HCT116 (cell line): Measurements from ENCODE around the gene RASSF5. TPM values are rescaled to one million over a fixed set of nuclear protein-coding genes. Genes with fewer than 3 reads are reported as not detected.

Experiments used
- ATAC-seq: fragments of 200-7000 bp; cut with Tn5 transposase; 2 replicates; pipeline ENCODE4 v1.9.1; 2020; ENCODE audit warnings: mild to moderate bottlenecking, moderate library complexity
- BruUV-seq: library from RNA; stranded (reverse); fragments of 400-500 nt; replicated peaks from 2 replicates; lab custom pipeline; 2021; lab: Mats Ljungman, UMichigan
- CTCF ChIA-PET: fragments of 300-600 bp; sonication (Branson Sonifier 250); formaldehyde crosslinking; loops from one replicate; lab custom pipeline; 2021; ENCODE audit warnings: antibody characterized with exemption; lab: Charles Lee
- POLR2A ChIA-PET: fragments of 300-600, 350-600 bp; sonication (Branson Sonifier 250); formaldehyde crosslinking; loops from one replicate; lab custom pipeline; 2021; ENCODE audit warnings: antibody characterized with exemption; lab: Charles Lee
- RAD21 ChIA-PET, 2 experiments: fragments of 300-600 bp; sonication (Branson Sonifier 250); formaldehyde crosslinking; loops; one replicate each; lab custom pipeline; 2023; ENCODE audit warnings: low total read pairs in 2 of 2; ENCODE audit not compliant: uncharacterized antibody in 2 of 2, unreplicated experiment in 2 of 2, low non-redundant PET in 1 of 2; lab: Charles Lee
- DNase-seq: peaks from one replicate; pipeline ENCODE4 v3.0.0-alpha.2; 2010; ENCODE audit warnings: low read depth, low spot score
- H2AFZ ChIP-seq: fragments of 200-600 bp; shearing (Covaris generic), sonication (generic); 2 replicates; pipeline ENCODE4 v1.6.1; 2017; ENCODE audit warnings: low read depth, mixed run types, mixed read lengths, antibody characterized with exemption, low read length; ENCODE audit not compliant: poor library complexity, severe bottlenecking
- H3K27ac ChIP-seq: 2 replicates; pipeline ENCODE4 v1.5.1; 2012; ENCODE audit warnings: low read depth, low read length
- H3K27me3 ChIP-seq: fragments of 200-600 bp; sonication (generic); 2 replicates; pipeline ENCODE4 v1.6.1; 2016; ENCODE audit warnings: mixed run types, low read length, mixed read lengths; ENCODE audit not compliant: insufficient read depth
- H3K36me3 ChIP-seq, 2 experiments: fragments of 200-500 bp in 1 of 2; fragments of 200-600 bp in 1 of 2; sonication (Bioruptor generic) in 1 of 2; sonication (generic) in 1 of 2; 2 replicates each; pipeline versions ENCODE4 v1.5.1 to v1.6.1; 2014 to 2016; ENCODE audit warnings: low read length in 2 of 2, inconsistent platforms in 1 of 2, mixed read lengths in 1 of 2, mixed run types in 1 of 2; ENCODE audit not compliant: insufficient read depth in 2 of 2, control insufficient read depth in 1 of 2
- H3K4me1 ChIP-seq, 2 experiments: fragments of 200-600 bp in 1 of 2; sonication (generic) in 1 of 2; 2 replicates each; pipeline versions ENCODE4 v1.5.1 to v1.6.1; 2012 to 2017; ENCODE audit warnings: low read length in 2 of 2, inconsistent platforms in 1 of 2, mild to moderate bottlenecking in 1 of 2, mixed read lengths in 1 of 2, mixed run types in 1 of 2, moderate library complexity in 1 of 2; ENCODE audit not compliant: insufficient read depth in 2 of 2, control insufficient read depth in 1 of 2
- H3K4me2 ChIP-seq: fragments of 200-600 bp; sonication (generic); 2 replicates; pipeline ENCODE4 v1.6.1; 2017; ENCODE audit warnings: mixed run types, low read length, mixed read lengths
- H3K4me3 ChIP-seq, 2 experiments: fragments of 200-600 bp in 1 of 2; sonication (generic) in 1 of 2; replicated peaks in 1 of 2; 2 replicates each; pipeline ENCODE4 v1.5.1; 2011 to 2016; ENCODE audit warnings: low read length in 2 of 2, control low read depth in 1 of 2, low read depth in 1 of 2, mild to moderate bottlenecking in 1 of 2, mixed read lengths in 1 of 2, mixed run types in 1 of 2
- H3K79me2 ChIP-seq: fragments of 200-600 bp; sonication (generic); 2 replicates; pipeline ENCODE4 v1.6.1; 2017; ENCODE audit warnings: mild to moderate bottlenecking, mixed run types, low read length, moderate library complexity, mixed read lengths; ENCODE audit not compliant: insufficient read depth
- H3K9ac ChIP-seq: fragments of 200-600 bp; sonication (generic); 2 replicates; pipeline ENCODE4 v1.6.1; 2016; ENCODE audit warnings: low read length, mixed read lengths
- H3K9me2 ChIP-seq: fragments of 200-600 bp; sonication (generic), shearing (Covaris generic); 2 replicates; pipeline ENCODE4 v1.6.1; 2017; ENCODE audit warnings: mixed run types, mild to moderate bottlenecking, moderate library complexity; ENCODE audit not compliant: insufficient read depth
- H3K9me3 ChIP-seq, 2 experiments: fragments of 200-500 bp in 1 of 2; fragments of 200-600 bp in 1 of 2; sonication (Bioruptor generic) in 1 of 2; sonication (generic) in 1 of 2; 2 replicates each; pipeline ENCODE4 v1.6.1; 2014 to 2017; ENCODE audit warnings: low read length in 2 of 2, mixed read lengths in 2 of 2, inconsistent platforms in 1 of 2, low read depth in 1 of 2, mild to moderate bottlenecking in 1 of 2, mixed run types in 1 of 2, moderate library complexity in 1 of 2; ENCODE audit not compliant: control insufficient read depth in 1 of 2, insufficient read depth in 1 of 2
- H4K20me1 ChIP-seq: fragments of 200-600 bp; sonication (generic), shearing (Covaris generic); 2 replicates; pipeline ENCODE4 v1.6.1; 2017; ENCODE audit warnings: mixed run types, mild to moderate bottlenecking, moderate library complexity; ENCODE audit not compliant: insufficient read depth
- CEBPB ChIP-seq: IDR thresholded peaks from 2 replicates; pipeline ENCODE4 v1.6.1; 2012; ENCODE audit warnings: low read depth
- CTCF ChIP-seq, 3 experiments: fragments of 200-600 bp in 1 of 3; sonication (generic) in 1 of 3; IDR thresholded peaks in 2 of 3; conservative IDR thresholded peaks in 1 of 3; 2 replicates each; pipeline ENCODE4 v1.5.1; 2012 to 2017; ENCODE audit warnings: low read depth in 2 of 3, low read length in 2 of 3, antibody characterized with exemption in 1 of 3, borderline replicate concordance in 1 of 3, control low read depth in 1 of 3, mild to moderate bottlenecking in 1 of 3, mixed read lengths in 1 of 3, mixed run types in 1 of 3, moderate library complexity in 1 of 3; ENCODE audit not compliant: insufficient read depth in 1 of 3
- EGR1 ChIP-seq: IDR thresholded peaks from 2 replicates; pipeline ENCODE4 v1.6.1; 2012; ENCODE audit warnings: low read depth
- ELF1 ChIP-seq: IDR thresholded peaks from 2 replicates; pipeline ENCODE4 v1.6.1; 2012; ENCODE audit warnings: low read depth, borderline replicate concordance
- EZH2 ChIP-seq: fragments of 200-600 bp; sonication (generic); IDR thresholded peaks from 2 replicates; pipeline ENCODE4 v1.6.1; 2017; ENCODE audit warnings: antibody characterized with exemption, mixed run types
- EZH2phosphoT487 ChIP-seq: fragments of 200-600 bp; IDR thresholded peaks from 2 replicates; pipeline ENCODE4 v1.6.1; 2018; ENCODE audit warnings: antibody characterized with exemption, borderline replicate concordance
- FOSL1 ChIP-seq: IDR thresholded peaks from 2 replicates; pipeline ENCODE4 v1.6.1; 2012; ENCODE audit warnings: low read depth
- JUND ChIP-seq: IDR thresholded peaks from 2 replicates; pipeline ENCODE4 v1.6.1; 2012
- POLR2A ChIP-seq: IDR thresholded peaks from 2 replicates; pipeline ENCODE4 v1.7.0; 2011; ENCODE audit warnings: borderline replicate concordance; ENCODE audit not compliant: insufficient read depth, insufficient read length; ENCODE audit errors: extremely low read depth
- POLR2AphosphoS5 ChIP-seq: IDR thresholded peaks from 2 replicates; pipeline ENCODE4 v1.6.1; 2011; ENCODE audit warnings: mild to moderate bottlenecking, low read depth, low read length, moderate library complexity
- REST ChIP-seq: IDR thresholded peaks from 2 replicates; pipeline ENCODE4 v1.6.1; 2012; ENCODE audit warnings: low read depth
- SRF ChIP-seq: IDR thresholded peaks from 2 replicates; pipeline ENCODE4 v1.6.1; 2012; ENCODE audit warnings: low read depth
- TCF7L2 ChIP-seq: IDR thresholded peaks from 2 replicates; pipeline ENCODE4 v1.7.0; 2011; ENCODE audit warnings: borderline replicate concordance, inconsistent platforms; ENCODE audit not compliant: insufficient read depth, insufficient read length; ENCODE audit errors: extremely low read depth
- ZBTB33 ChIP-seq: IDR thresholded peaks from 2 replicates; pipeline ENCODE4 v1.6.1; 2011; ENCODE audit warnings: mild to moderate bottlenecking, low read length, moderate library complexity; ENCODE audit not compliant: insufficient replicate concordance; ENCODE audit errors: extremely low read depth
- ZFX ChIP-seq: fragments of 450-650 bp; IDR thresholded peaks from 2 replicates; pipeline ENCODE4 v1.6.1; 2017
- ZNF274 ChIP-seq: fragments of 200-500 bp; sonication (Bioruptor generic); IDR thresholded peaks from 2 replicates; pipeline ENCODE4 v1.6.1; 2014; ENCODE audit warnings: mild to moderate bottlenecking, low read depth, low read length, inconsistent platforms
- intact Hi-C: fragments of 100-400 bp; cut with micrococcal nuclease; formaldehyde crosslinking; loops from 2 replicates; pipeline ENCODE4 v1.10.0; 2022
- total RNA-seq: library from RNA; stranded (reverse); gene quantifications from one replicate; pipeline ENCODE4 v1.2.1, GENCODE V29; 2021; ENCODE audit not compliant: unreplicated experiment

The RASSF5 gene
- total RNA-seq, 1 experiment from 2014 or later = 5.4 TPM

GRCh38 chr1:206604861-206605260, 97.5 kb downstream of the RASSF5 start (continued):
- no peak for TF ChIP-seq ZBTB33
- TF ChIP-seq POLR2A = no peak
- no peak for TF ChIP-seq REST
- TF ChIP-seq SRF = no peak
- TF ChIP-seq EGR1 = no peak
- TF ChIP-seq ZFX = no peak
- no peak for TF ChIP-seq FOSL1
- no peak for TF ChIP-seq ZNF274
- no peak for TF ChIP-seq JUND
- TF ChIP-seq, all 23 proteins: peak for 0

GRCh38 chr1:206606867-206607266, 99.5 kb downstream of the RASSF5 start:
- BruUV-seq = no TSS peak
- Histone ChIP-seq H3K27ac (no peak overlapping the region), H3K9me2 (no peaks in the 10 kb centered on the region), H3K4me3 (no peak overlapping the region), H3K9ac (no peak overlapping the region), H3K4me2 (no peak overlapping the region), H3K9me3 (no peaks in the 10 kb centered on the region), H3K27me3 (no peaks in the 10 kb centered on the region), H2AFZ (no peak overlapping the region), H4K20me1 (no peaks in the 10 kb centered on the region), H3K36me3 (peaks cover 10 to 28% of the 10 kb centered on the region in 2 experiments; a peak in 3 of 4 replicates), H3K4me1 (peaks cover 8 to 9% of the 10 kb centered on the region in 2 experiments; a peak in 2 of 4 replicates), H3K79me2 (peaks cover 13% of the 10 kb centered on the region)
- POLR2A ChIA-PET = no interaction called here
- peak; percentile 36 for DNase-seq
- CTCF ChIA-PET = interaction anchor here (2.0 to 2.2 kb wide), 2 partner anchors 24 to 57 kb away, joined by 4 to 16 read pairs; no protein-coding TSS in a partner anchor
- intact Hi-C loops = loop anchor here (5.0 kb wide), 1 partner anchor 305 kb away; no protein-coding TSS in a partner anchor
- peak; percentile 72 for ATAC-seq
- RAD21 ChIA-PET = no interaction called here
- peak; percentile 17; the same call in 1 of the 2 replicates for TF ChIP-seq CEBPB
- no peak for TF ChIP-seq FOSL1
- TF ChIP-seq EZH2phosphoT487 = no peak
- no peak for TF ChIP-seq TCF7L2
- TF ChIP-seq ZFX = no peak
- TF ChIP-seq JUND = no peak
- TF ChIP-seq ELF1 = no peak
- no peak for TF ChIP-seq EZH2
- TF ChIP-seq POLR2AphosphoS5 = no peak
- TF ChIP-seq ZNF274 = no peak
- peak; percentile 74 to 89 (median 81) for TF ChIP-seq CTCF (IDR thresholded peaks at IDR 0.05 in 2 of 3, conservative IDR thresholded peaks at IDR 0.05 in 1 of 3; ENCODE audit: borderline replicate concordance in 1 of 3, insufficient read depth in 1 of 3, low read depth in 2 of 3, low read length in 2 of 3)
- TF ChIP-seq EGR1 = no peak
